ENCODE measurements around the gene GOLGA2. TPM values are rescaled to one million over a fixed set of nuclear protein-coding genes. Genes with fewer than 3 reads are reported as not detected.

Gene GOLGA2
- total RNA-seq, 1 donor from 2014 or later = 75.8 TPM

DNA sequence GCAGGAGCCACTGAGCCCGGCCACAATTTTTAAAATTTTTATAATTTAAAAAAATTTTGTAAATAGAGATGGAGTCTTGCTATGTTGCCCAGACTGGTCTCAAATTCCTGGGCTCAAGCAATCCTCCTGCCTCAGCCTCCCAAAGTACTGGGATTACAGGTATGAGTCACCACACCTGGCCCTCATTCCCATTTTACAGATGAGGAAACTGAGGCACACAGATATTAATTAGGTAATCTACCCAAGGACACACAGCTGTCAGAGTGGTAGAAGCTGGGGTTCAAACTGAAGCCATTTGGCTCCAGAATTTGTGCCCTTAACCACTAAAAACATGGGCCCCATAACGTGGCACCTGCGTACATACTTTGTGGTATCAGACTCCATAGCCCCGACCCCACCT is 38.9 kb upstream of the GOLGA2 start:
- no peak overlapping the region for H3K4me3 ChIP-seq (ENCODE audit: low read depth, low read length)
- no peak for TF ChIP-seq CTCF (IDR thresholded peaks at IDR 0.05; ENCODE audit: insufficient read depth, low read length, poor library complexity, severe bottlenecking)
- no peak for DNase-seq (ENCODE audit: low read depth)
- no peaks in the 10 kb centered on the region for H3K27me3 ChIP-seq (ENCODE audit: control insufficient read depth, insufficient read depth, low read length)
- peaks cover 3% of the 10 kb centered on the region for H3K36me3 ChIP-seq (ENCODE audit: control insufficient read depth, insufficient read depth, low read length)

DNA sequence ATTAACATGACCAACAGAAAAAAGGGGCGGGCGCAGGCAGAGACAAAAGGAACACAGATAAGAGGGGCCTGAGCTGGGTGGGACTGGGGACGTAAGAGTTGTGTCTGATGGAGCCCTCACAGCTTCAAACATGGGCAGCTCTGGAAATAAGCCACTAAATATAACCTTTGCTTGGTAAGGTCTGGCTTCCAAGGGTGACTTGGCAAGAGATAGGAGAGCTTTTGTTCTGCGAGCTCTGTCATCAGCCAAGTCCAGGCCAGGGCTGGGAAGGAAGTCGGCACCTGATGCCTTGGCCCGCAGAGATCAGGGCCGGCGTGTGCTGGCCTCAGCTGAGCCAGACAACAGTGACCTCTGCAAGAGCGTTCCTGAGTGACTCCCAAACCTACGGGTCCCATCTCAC is 34.7 kb upstream of the GOLGA2 start:
- Histone ChIP-seq H3K4me3 (ENCODE audit: low read depth, low read length) (no peak overlapping the region), H3K36me3 (ENCODE audit: control insufficient read depth, insufficient read depth, low read length) (peaks cover 4% of the 10 kb centered on the region), H3K27me3 (ENCODE audit: control insufficient read depth, insufficient read depth, low read length) (no peaks in the 10 kb centered on the region)
- no peak for TF ChIP-seq CTCF (IDR thresholded peaks at IDR 0.05; ENCODE audit: insufficient read depth, low read length, poor library complexity, severe bottlenecking)
- no peak for DNase-seq (ENCODE audit: low read depth)

GRCh38 chr9:128309551-128309950 is 33.7 kb upstream of the GOLGA2 start:
- no peak for DNase-seq (ENCODE audit: low read depth)
- peaks cover 6% of the 10 kb centered on the region for H3K36me3 ChIP-seq (ENCODE audit: control insufficient read depth, insufficient read depth, low read length)
- TF ChIP-seq CTCF (IDR thresholded peaks at IDR 0.05; ENCODE audit: insufficient read depth, low read length, poor library complexity, severe bottlenecking) = no peak
- H3K4me3 ChIP-seq (ENCODE audit: low read depth, low read length) = no peak overlapping the region
- H3K27me3 ChIP-seq (ENCODE audit: control insufficient read depth, insufficient read depth, low read length) = no peaks in the 10 kb centered on the region

- Histone ChIP-seq H3K4me3 (ENCODE audit: low read depth, low read length) (no peak overlapping the region), H3K27me3 (ENCODE audit: control insufficient read depth, insufficient read depth, low read length) (no peaks in the 10 kb centered on the region), H3K36me3 (ENCODE audit: control insufficient read depth, insufficient read depth, low read length) (peaks cover 4% of the 10 kb centered on the region)
- no peak for TF ChIP-seq CTCF (IDR thresholded peaks at IDR 0.05; ENCODE audit: insufficient read depth, low read length, poor library complexity, severe bottlenecking)
- DNase-seq (ENCODE audit: low read depth) = no peak
These were observed 29.1 kb upstream of the GOLGA2 start for GRCh38 chr9:128304971-128305288.

DNA sequence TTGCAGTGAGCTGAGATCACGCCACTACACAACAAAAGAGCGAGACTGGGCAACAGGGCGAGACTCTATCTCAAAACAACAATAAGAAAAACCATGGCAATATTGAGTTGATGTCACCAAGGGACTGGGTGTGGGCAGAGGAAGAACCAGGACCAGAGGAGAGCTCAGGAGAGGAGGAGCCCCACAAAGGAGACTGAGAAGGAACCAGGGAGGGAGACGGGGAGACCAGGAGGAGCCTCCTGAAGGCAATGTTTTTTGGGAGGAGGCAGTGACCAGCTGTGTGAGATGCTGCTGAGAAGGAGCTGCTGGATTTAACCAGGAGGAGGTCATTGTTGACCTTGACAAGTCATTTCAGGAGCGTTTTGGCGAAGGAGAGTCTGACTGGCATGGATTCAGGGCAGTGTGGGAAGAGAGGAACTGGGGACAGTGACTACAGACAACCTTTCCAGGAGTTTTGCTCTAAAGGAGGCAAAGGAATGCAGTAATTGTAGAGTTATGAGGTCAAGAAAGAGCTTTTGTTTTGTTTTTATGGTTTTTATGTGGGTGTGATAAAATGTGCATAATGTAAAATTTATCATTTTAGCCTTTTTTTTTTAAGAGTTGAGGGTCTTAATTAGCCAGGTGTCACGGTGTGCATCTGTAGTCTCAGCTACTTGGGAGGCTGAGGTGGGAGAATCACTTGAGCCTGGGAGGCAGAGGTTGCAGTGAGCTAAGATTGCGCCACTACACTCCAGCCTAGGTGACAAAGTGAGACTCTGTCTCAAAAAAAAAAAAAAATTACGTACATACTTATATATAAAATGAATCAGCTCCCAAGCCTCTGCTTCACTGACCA is 28.5 kb upstream of the GOLGA2 start:
- peaks cover 1% of the 10 kb centered on the region for H3K36me3 ChIP-seq (ENCODE audit: control insufficient read depth, insufficient read depth, low read length)
- no peak for DNase-seq (ENCODE audit: low read depth)
- no peaks in the 10 kb centered on the region for H3K27me3 ChIP-seq (ENCODE audit: control insufficient read depth, insufficient read depth, low read length)
- no peak overlapping the region for H3K4me3 ChIP-seq (ENCODE audit: low read depth, low read length)
- no peak for TF ChIP-seq CTCF (IDR thresholded peaks at IDR 0.05; ENCODE audit: insufficient read depth, low read length, poor library complexity, severe bottlenecking)
